ENCODE data around the gene NFATC1.
A peak's percentile ranks its signal among the peaks of the same experiment; 100 is the strongest.

Gene NFATC1

GRCh38 chr18:79525556-79526467 lies 130.1 kb downstream of the NFATC1 start:
- peak; percentile 84 for DNase-seq

GRCh38 chr18:79526468-79527460 lies 131.0 kb downstream of the NFATC1 start:
- DNase-seq = no peak

GRCh38 chr18:79527656-79528315 lies 132.1 kb downstream of the NFATC1 start:
- DNase-seq = peak; percentile 20

GRCh38 chr18:79528316-79528695 lies 132.6 kb downstream of the NFATC1 start:
- DNase-seq = no peak

GRCh38 chr18:79528846-79529245 lies 133.1 kb downstream of the NFATC1 start:
- no peak for DNase-seq

- no peak for DNase-seq
These were observed 133.6 kb downstream of the NFATC1 start for GRCh38 chr18:79529296-79529695.

- DNase-seq = no peak
These were observed 134.3 kb downstream of the NFATC1 start for GRCh38 chr18:79529991-79530390.

- DNase-seq = no peak
These were observed 135.1 kb downstream of the NFATC1 start for GRCh38 chr18:79530821-79531220.

GRCh38 chr18:79531386-79531785 lies 135.7 kb downstream of the NFATC1 start:
- no peak for DNase-seq

GRCh38 chr18:79531926-79532312 lies 136.2 kb downstream of the NFATC1 start:
- DNase-seq = no peak

GRCh38 chr18:79532313-79533007 lies 136.7 kb downstream of the NFATC1 start:
- DNase-seq = no peak

- DNase-seq = no peak
These were observed 137.4 kb downstream of the NFATC1 start for GRCh38 chr18:79533146-79533545.

GRCh38 chr18:79533591-79533990 lies 137.9 kb downstream of the NFATC1 start:
- no peak for DNase-seq

- no peak for DNase-seq
These were observed 138.6 kb downstream of the NFATC1 start for GRCh38 chr18:79534356-79534755.

- no peak for DNase-seq
These were observed 142.0 kb downstream of the NFATC1 start for GRCh38 chr18:79537758-79538157.

- no peak for DNase-seq
These were observed 142.9 kb downstream of the NFATC1 start for GRCh38 chr18:79538635-79539034.

- DNase-seq = no peak
These were observed 144.6 kb downstream of the NFATC1 start for GRCh38 chr18:79540161-79540903.

GRCh38 chr18:79540904-79541282 lies 145.2 kb downstream of the NFATC1 start:
- DNase-seq = no peak

GRCh38 chr18:79542213-79542612 lies 146.5 kb downstream of the NFATC1 start:
- no peak for DNase-seq

- DNase-seq = no peak
These were observed 147.4 kb downstream of the NFATC1 start for GRCh38 chr18:79542876-79543750.
